ENCODE data around the gene GPX6. TPM values are rescaled to one million over a fixed set of nuclear protein-coding genes. Genes with fewer than 3 reads are reported as not detected.

The GPX6 gene, protein sequence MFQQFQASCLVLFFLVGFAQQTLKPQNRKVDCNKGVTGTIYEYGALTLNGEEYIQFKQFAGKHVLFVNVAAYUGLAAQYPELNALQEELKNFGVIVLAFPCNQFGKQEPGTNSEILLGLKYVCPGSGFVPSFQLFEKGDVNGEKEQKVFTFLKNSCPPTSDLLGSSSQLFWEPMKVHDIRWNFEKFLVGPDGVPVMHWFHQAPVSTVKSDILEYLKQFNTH
- total RNA-seq (2013; cell fraction: nucleolus; rRNA removed), result not detected in 2 replicates
- total RNA-seq (2014; rRNA removed) (not detected in 2 replicates), total RNA-seq (2014; rRNA removed; fragmentation: Illumina TruSeq; extraction: Trizol) (not detected in 2 replicates), total RNA-seq (2021) (not detected in 2 replicates), polyA plus RNA-seq (2011; rRNA removed) (not detected in 2 replicates), polyA plus RNA-seq (2014; fragmentation: Illumina TruSeq; extraction: Trizol) (not detected in 2 replicates), polyA plus RNA-seq (2014; fragmentation: Nextera tagmentation; extraction: Ambion mirVana) (not detected), polyA plus RNA-seq (2014; rRNA removed) (not detected in 2 replicates), polyA plus RNA-seq (2016; fragmentation: Nextera tagmentation; extraction: Ambion mirVana) (not detected), polyA minus RNA-seq (2011; rRNA and poly(A)+ RNA removed) (not detected in 2 replicates), Bru-seq, nascent RNA (not detected), BruChase-seq, experiment 1, labeled RNA remaining after a 6-hour chase (not detected), BruChase-seq, experiment 2, labeled RNA remaining after a 2-hour chase (not detected)
- not detected for polyA plus RNA-seq (2011; ENCODE audit: low read depth)
- not detected in 2 replicates for polyA plus RNA-seq (2011; cell fraction: cytosol; rRNA removed)
- not detected in 2 replicates for polyA plus RNA-seq (2011; cell fraction: nucleus; rRNA removed)
- polyA plus RNA-seq (2012), result not detected in 2 replicates
- polyA minus RNA-seq (2011; cell fraction: cytosol; rRNA and poly(A)+ RNA removed), result not detected in 2 replicates
- not detected in 2 replicates for polyA minus RNA-seq (2011; cell fraction: nucleus; rRNA and poly(A)+ RNA removed)
- long read RNA-seq, experiment 1, result 0 reads
- long read RNA-seq, experiment 2, result 0 reads

DNA sequence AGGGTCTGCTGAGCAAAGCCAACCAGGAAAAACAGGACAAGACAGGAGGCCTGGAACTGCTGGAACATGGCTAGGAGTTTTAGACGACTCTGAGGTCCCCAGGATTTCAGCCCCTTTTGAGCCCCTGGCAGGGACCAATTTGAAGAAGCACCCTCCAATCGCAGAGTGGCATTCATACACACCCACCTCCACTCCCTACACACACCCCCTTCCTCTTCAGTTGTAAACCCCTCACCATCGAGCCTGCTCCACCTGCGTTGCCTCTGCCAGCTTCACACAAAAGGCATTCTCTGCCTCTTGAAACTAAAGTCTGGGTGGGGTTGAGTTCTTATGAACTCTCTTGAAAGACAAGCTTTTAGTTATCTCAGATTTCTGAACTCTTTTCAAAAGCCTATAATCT, at the start of gene GPX6:
Gene GPX6 (minus strand): TSS at position 118 of the 400 bp plus-strand sequence. CDS start 50 bp downstream, at position 68.
- FAIRE-seq (no peak), ATAC-seq (no peak), DNase-seq (ENCODE audit: low read depth, low spot score) (no peak)
- in situ Hi-C loops (cut with MboI), result no loop called here
- ChIA-PET POLR2A (no interaction called here), SMC1A (ENCODE audit: uncharacterized antibody, unreplicated experiment) (no interaction called here), RAD21 (ENCODE audit: unreplicated experiment) (no interaction called here), CTCF (interaction anchor here (1.1 kb wide), 1 partner anchor 90 kb away, joined by 3 read pairs; no protein-coding TSS in a partner anchor)
- Histone ChIP-seq H3K27me3 (replicated peaks in 1 of 2; ENCODE audit: control insufficient read depth in 2 of 2, insufficient read depth in 2 of 2, low read length in 1 of 2) (peaks cover 0 to 2% of the 10 kb centered on the region in 2 experiments; a peak in 2 of 4 replicates), H2AFZ (ENCODE audit: control insufficient read depth, low read depth, low read length) (no peak within 1 kb of the TSS), H3K9me3 (replicated peaks; ENCODE audit: control insufficient read depth, insufficient read depth, low read length) (no peaks in the 10 kb centered on the region), H3K79me2 (ENCODE audit: control insufficient read depth, insufficient read depth, low read length) (no peaks in the 10 kb centered on the region), H3K9ac (ENCODE audit: control insufficient read depth, insufficient read depth, low read length) (no peak within 1 kb of the TSS), H3K4me3 (no peak within 1 kb of the TSS), H3K27ac (ENCODE audit: control insufficient read depth, insufficient read depth) (no peak within 1 kb of the TSS), H3K4me2 (ENCODE audit: control insufficient read depth, insufficient read depth) (no peak within 1 kb of the TSS), H3K4me1 (ENCODE audit: control insufficient read depth, insufficient read depth, low read length) (no peaks in the 10 kb centered on the region), H3K36me3 (ENCODE audit: control insufficient read depth in 2 of 2, insufficient read depth in 2 of 2, low read length in 1 of 2) (no peaks in the 10 kb centered on the region), H4K20me1 (ENCODE audit: control insufficient read depth, insufficient read depth) (no peaks in the 10 kb centered on the region)
- BruUV-seq (replicated peaks), result no TSS peak
- no peak for TF ChIP-seq SIX5 (IDR thresholded peaks at IDR 0.05; ENCODE audit: low read depth, low read length, severe bottlenecking)
- no peak for TF ChIP-seq CUX1 (IDR thresholded peaks at IDR 0.05; ENCODE audit: insufficient replicate concordance, low read depth, low read length)
- TF ChIP-seq EP300 (IDR thresholded peaks at IDR 0.05; ENCODE audit: borderline replicate concordance in 1 of 2, control insufficient read depth in 1 of 2, low read depth in 2 of 2, low read length in 2 of 2), result no peak
- intact Hi-C loops (cut with micrococcal nuclease; ENCODE audit: unreplicated experiment), result no loop called here
- 27% methylated on average over 4 of the region's 4 CpGs for WGBS (ENCODE audit: insufficient coverage, insufficient replicate concordance, low lambda C conversion rate, missing lambda C conversion rate)

All from GM12878 (cell line).